Measurements from ENCODE around the gene ABCA10. TPM values are rescaled to one million over a fixed set of nuclear protein-coding genes. Genes with fewer than 3 reads are reported as not detected.

The ABCA10 gene
- total RNA-seq, 1 experiment from 2014 or later: 0.90 TPM

GRCh38 chr17:69176457-69176795, 52.2 kb downstream of the ABCA10 start:
- Histone ChIP-seq H3K4me3 (ENCODE audit: low read depth in 2 of 2, low read length in 2 of 2) (no peak overlapping the region), H3K4me1 (ENCODE audit: control insufficient read depth, insufficient read depth, low read length) (peaks cover 3% of the 10 kb centered on the region; the same call in 1 of the 2 replicates), H3K27me3 (ENCODE audit: control insufficient read depth, insufficient read depth, low read length) (no peaks in the 10 kb centered on the region), H3K9me3 (ENCODE audit: control insufficient read depth, insufficient read depth, low read depth, low read length) (no peaks in the 10 kb centered on the region), H3K27ac (ENCODE audit: low read length) (peak overlapping the region; percentile 74; the same call in 1 of the 2 replicates), H3K36me3 (ENCODE audit: control insufficient read depth, insufficient read depth, low read length) (no peaks in the 10 kb centered on the region)
- BruUV-seq (replicated peaks): no TSS peak
- intact Hi-C loops (cut with micrococcal nuclease; ENCODE audit: unreplicated experiment): no loop called here
- TF ChIP-seq, protein P1, sequence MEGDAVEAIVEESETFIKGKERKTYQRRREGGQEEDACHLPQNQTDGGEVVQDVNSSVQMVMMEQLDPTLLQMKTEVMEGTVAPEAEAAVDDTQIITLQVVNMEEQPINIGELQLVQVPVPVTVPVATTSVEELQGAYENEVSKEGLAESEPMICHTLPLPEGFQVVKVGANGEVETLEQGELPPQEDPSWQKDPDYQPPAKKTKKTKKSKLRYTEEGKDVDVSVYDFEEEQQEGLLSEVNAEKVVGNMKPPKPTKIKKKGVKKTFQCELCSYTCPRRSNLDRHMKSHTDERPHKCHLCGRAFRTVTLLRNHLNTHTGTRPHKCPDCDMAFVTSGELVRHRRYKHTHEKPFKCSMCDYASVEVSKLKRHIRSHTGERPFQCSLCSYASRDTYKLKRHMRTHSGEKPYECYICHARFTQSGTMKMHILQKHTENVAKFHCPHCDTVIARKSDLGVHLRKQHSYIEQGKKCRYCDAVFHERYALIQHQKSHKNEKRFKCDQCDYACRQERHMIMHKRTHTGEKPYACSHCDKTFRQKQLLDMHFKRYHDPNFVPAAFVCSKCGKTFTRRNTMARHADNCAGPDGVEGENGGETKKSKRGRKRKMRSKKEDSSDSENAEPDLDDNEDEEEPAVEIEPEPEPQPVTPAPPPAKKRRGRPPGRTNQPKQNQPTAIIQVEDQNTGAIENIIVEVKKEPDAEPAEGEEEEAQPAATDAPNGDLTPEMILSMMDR (IDR thresholded peaks at IDR 0.05): no peak
- TF ChIP-seq, protein P2, sequence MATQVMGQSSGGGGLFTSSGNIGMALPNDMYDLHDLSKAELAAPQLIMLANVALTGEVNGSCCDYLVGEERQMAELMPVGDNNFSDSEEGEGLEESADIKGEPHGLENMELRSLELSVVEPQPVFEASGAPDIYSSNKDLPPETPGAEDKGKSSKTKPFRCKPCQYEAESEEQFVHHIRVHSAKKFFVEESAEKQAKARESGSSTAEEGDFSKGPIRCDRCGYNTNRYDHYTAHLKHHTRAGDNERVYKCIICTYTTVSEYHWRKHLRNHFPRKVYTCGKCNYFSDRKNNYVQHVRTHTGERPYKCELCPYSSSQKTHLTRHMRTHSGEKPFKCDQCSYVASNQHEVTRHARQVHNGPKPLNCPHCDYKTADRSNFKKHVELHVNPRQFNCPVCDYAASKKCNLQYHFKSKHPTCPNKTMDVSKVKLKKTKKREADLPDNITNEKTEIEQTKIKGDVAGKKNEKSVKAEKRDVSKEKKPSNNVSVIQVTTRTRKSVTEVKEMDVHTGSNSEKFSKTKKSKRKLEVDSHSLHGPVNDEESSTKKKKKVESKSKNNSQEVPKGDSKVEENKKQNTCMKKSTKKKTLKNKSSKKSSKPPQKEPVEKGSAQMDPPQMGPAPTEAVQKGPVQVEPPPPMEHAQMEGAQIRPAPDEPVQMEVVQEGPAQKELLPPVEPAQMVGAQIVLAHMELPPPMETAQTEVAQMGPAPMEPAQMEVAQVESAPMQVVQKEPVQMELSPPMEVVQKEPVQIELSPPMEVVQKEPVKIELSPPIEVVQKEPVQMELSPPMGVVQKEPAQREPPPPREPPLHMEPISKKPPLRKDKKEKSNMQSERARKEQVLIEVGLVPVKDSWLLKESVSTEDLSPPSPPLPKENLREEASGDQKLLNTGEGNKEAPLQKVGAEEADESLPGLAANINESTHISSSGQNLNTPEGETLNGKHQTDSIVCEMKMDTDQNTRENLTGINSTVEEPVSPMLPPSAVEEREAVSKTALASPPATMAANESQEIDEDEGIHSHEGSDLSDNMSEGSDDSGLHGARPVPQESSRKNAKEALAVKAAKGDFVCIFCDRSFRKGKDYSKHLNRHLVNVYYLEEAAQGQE (IDR thresholded peaks at IDR 0.05; ENCODE audit: insufficient read depth in 1 of 2, low read depth in 2 of 2, low read length in 1 of 2): no peak
- POLR2A ChIA-PET: interaction anchor here (0.6 kb wide), 1 partner anchor 455 kb away, joined by 8 read pairs; no protein-coding TSS in a partner anchor
- in situ Hi-C loops (cut with HindIII; ENCODE audit: low pct_unique_long_range_greater_than_20kb, low sequenced_read_pairs): no loop called here
- ATAC-seq: no peak
- CTCF ChIA-PET: no interaction called here
- no peak for DNase-seq (ENCODE audit: low read depth, low spot score)

DNA sequence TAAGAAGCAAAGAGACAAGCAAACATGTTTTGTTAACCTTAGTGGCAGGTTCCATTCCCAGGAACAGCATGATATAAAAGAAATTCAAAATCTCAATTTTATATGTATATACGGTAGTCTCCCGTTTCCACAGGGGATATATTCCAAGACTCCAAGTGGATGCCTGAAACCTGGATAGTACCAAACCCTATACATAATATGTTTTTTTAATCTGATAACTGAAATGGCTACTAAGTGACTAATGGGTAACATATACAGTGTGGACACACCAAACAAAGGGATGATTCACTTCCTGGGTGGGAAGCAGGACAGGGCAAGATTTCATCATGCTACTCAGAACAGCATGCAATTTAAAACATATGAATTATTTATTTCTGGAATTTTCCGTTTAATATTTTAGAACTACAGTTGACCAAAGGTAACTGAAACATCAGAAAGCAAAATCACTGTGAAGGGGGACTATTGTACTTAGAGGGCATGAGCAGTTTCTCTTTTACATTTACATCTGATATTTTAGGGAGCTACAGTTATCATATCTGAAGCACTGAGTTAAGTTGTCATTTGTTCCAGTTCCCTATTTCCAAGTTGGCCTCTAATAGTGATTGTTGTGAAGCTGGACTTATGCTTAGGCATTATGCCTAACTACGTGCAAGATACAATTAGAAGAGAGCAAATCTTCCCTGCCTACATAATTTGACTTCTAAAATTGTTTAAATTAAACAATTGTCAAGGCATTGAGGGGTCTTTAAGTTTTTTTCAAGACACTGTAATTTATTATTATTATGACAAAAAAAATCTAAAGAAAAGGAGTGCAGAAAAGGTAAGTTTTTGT, 52.8 kb downstream of the ABCA10 start:
- intact Hi-C loops (cut with micrococcal nuclease; ENCODE audit: unreplicated experiment): no loop called here

More for the DNA sequence above, 52.8 kb downstream of the ABCA10 start:
- H3K27me3 ChIP-seq (ENCODE audit: control insufficient read depth, insufficient read depth, low read length): no peaks in the 10 kb centered on the region
- ChIA-PET POLR2A (no interaction called here), CTCF (no interaction called here)
- ATAC-seq: peak; percentile 98
- no peaks in the 10 kb centered on the region for H3K9me3 ChIP-seq (ENCODE audit: control insufficient read depth, insufficient read depth, low read depth, low read length)
- H3K27ac ChIP-seq (ENCODE audit: low read length): peak overlapping the region; percentile 74; the same call in 1 of the 2 replicates
- peaks cover 3% of the 10 kb centered on the region; the same call in 1 of the 2 replicates for H3K4me1 ChIP-seq (ENCODE audit: control insufficient read depth, insufficient read depth, low read length)
- no TSS peak for BruUV-seq (replicated peaks)
- peak; percentile 61 for DNase-seq (ENCODE audit: low read depth, low spot score)
- H3K4me3 ChIP-seq (ENCODE audit: low read depth in 2 of 2, low read length in 2 of 2): no peak overlapping the region
- TF ChIP-seq SIN3A (IDR thresholded peaks at IDR 0.05; ENCODE audit: borderline replicate concordance, insufficient read depth, low read depth, low read length) (no peak), POLR2AphosphoS5 (IDR thresholded peaks at IDR 0.05; ENCODE audit: low read depth, low read length) (peak; percentile 51; the same call in 1 of the 2 replicates)
- TF ChIP-seq, protein P1 (IDR thresholded peaks at IDR 0.05): no peak
- TF ChIP-seq, protein P2 (IDR thresholded peaks at IDR 0.05; ENCODE audit: insufficient read depth in 1 of 2, low read depth in 2 of 2, low read length in 1 of 2): no peak
- in situ Hi-C loops (cut with HindIII; ENCODE audit: low pct_unique_long_range_greater_than_20kb, low sequenced_read_pairs): no loop called here
- H3K36me3 ChIP-seq (ENCODE audit: control insufficient read depth, insufficient read depth, low read length): no peaks in the 10 kb centered on the region
